Right lobe of liver (tissue), 4 donors: ENCODE results near the gene NCKAP5.

Experiments
- CTCF ChIP-seq, 4 donors: fragments of 200-600 bp in 3 of 4; fragments of 450-650 bp in 1 of 4; IDR thresholded peaks; one replicate each; pipeline versions ENCODE4 v1.5.1 to v1.8.0; 2016 to 2022; ENCODE audit warnings: antibody characterized with exemption in 4 of 4, mild to moderate bottlenecking in 2 of 4
- POLR2A ChIP-seq: fragments of 450-650 bp; IDR thresholded peaks from one replicate; pipeline ENCODE4 v1.6.1; 2017; ENCODE audit warnings: antibody characterized with exemption, mild to moderate bottlenecking
- donor health status: DM: no; HTN: no; CAD: no.
- donor health status: DM: no; HTN: no; CAD: no.
- donor health status: DM: no; HTN: yes; CAD: no.

DNA sequence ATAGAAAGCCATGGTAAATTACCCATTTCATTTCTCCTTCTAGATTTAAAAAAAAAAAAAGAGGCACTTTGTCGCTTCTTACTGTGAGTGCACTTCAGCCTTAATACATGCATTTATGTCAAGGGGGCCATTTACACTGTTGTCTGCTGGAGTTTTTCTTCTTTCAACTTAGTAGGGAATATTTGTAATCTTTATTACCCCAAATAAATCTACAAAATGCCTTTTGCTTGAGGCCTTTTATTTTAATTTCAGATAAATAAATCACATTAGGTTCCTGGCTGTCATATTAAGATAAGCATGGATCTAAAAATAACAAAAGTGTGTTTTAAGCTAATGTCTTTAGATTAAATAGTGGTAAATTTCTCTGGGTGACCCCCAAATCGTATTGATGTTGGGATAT, 276.0 kb downstream of the NCKAP5 start:
- no peak for TF ChIP-seq CTCF (IDR thresholded peaks at IDR 0.05)
- TF ChIP-seq POLR2A, result no peak
